ENCODE data around the gene SVOPL.
"Not testable (repeated sequence)": the region's sequence is repeated elsewhere in the genome, so short reads cannot be mapped to it uniquely, and the experiment has no call there.

SVOPL gene, protein sequence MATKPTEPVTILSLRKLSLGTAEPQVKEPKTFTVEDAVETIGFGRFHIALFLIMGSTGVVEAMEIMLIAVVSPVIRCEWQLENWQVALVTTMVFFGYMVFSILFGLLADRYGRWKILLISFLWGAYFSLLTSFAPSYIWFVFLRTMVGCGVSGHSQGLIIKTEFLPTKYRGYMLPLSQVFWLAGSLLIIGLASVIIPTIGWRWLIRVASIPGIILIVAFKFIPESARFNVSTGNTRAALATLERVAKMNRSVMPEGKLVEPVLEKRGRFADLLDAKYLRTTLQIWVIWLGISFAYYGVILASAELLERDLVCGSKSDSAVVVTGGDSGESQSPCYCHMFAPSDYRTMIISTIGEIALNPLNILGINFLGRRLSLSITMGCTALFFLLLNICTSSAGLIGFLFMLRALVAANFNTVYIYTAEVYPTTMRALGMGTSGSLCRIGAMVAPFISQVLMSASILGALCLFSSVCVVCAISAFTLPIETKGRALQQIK

DNA sequence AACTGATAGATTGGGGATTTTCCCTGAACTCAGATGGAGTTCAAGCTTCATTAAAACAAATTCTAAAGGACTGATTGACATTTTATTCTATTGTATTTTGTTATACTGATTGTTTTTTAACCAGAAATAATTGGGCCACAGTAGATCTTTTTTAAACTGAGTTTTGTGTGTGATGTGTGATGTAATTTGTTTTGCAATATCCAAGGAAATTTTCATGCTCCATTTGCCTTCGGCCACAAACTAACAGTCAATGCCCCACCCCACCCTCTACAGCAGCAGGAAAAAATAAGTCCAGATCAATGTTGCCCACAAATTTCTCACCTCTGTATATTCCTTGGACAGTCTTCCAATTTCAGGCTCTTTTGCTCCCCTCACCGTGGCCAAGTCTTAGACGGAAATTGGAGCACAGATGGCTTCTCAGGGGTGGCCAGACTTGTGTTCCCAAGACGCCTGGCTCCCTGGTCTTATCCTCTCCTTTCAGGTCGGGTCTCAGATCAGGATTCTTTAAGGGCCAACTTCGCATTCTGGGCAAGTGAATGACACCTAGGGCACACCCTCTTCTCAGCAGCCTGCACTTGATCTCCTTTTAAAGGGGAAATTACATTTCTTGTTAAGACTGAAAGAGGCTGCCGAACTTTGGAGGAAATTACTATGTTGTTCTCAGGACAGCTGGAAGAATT, at the start of gene SVOPL:
SVOPL (minus strand) TSS at position 506 of the 680 bp plus-strand sequence. CDS start 22,317 bp downstream, outside the sequence.
- no peak for FAIRE-seq

DNA sequence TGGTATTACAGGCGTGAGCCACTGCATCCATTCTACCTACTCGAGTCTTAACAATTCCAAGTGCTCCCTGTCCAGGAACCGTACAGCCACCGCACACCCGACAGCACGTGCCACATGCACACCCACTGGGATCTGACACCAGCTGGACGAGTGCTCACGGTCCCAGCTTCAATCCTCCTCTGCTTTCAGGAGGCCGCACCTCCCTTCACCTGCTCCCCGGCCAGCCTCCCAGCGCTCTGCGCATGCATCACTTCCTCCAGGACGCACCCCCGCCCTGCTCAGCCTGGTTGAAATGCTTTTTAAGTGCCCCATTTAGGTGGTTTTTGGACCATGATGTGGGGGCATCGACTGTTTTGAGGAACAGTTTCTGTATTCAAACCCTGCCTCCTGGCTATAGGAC, 49.3 kb upstream of the SVOPL start:
- DNase-seq (ENCODE audit: insufficient read length, low spot score) (no peak), FAIRE-seq (no peak)
- no peak for TF ChIP-seq POLR2A (IDR thresholded peaks at IDR 0.05; ENCODE audit: low read depth, low read length)

More for the DNA sequence above, at the start of gene SVOPL:
- DNase-seq (ENCODE audit: insufficient read length, low spot score) = no peak
- no peak for TF ChIP-seq POLR2A (IDR thresholded peaks at IDR 0.05; ENCODE audit: low read depth, low read length)

DNA sequence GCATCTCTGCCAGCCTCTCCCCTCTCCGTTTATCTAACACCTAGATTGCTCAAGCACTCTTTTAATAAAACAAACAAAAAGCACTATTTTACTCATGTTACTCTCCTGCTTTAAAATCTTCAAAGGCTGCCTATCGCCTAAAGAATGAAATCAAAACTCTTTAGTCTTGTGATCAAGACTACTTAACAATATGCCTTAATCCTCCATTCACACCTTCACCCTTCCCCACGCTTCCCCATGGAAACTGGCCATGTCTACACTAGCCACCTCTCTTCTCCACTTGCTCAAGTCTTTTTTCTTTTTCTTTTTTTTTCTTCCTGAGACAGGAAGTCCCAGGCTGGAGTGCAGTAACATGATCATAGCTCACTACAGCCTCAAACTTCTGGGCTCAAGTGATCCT, 48.8 kb upstream of the SVOPL start:
- TF ChIP-seq POLR2A (IDR thresholded peaks at IDR 0.05; ENCODE audit: low read depth, low read length) = no peak
- DNase-seq (ENCODE audit: insufficient read length, low spot score) (no peak), FAIRE-seq (no peak)

DNA sequence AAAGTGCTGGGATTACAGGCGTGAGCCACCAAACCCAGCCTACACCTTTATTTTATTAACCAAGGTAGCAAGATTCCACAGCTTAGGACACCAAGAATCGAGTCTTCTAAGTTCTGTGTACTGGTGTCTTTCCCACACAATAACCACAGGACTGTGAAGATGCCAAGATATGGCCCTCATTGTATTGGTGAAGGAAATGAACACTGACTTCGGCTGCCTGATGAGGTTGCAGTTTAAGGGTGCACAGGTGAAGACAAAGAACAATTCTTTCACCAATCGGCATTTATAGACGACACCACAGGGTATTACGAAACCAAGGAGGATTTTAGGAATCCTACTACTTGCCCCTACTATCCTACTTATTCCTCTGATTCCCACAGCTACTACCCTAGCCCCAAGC, 47.5 kb upstream of the SVOPL start:
- DNase-seq (ENCODE audit: insufficient read length, low spot score) (no peak), FAIRE-seq (no peak)
- no peak for TF ChIP-seq POLR2A (IDR thresholded peaks at IDR 0.05; ENCODE audit: low read depth, low read length)

DNA sequence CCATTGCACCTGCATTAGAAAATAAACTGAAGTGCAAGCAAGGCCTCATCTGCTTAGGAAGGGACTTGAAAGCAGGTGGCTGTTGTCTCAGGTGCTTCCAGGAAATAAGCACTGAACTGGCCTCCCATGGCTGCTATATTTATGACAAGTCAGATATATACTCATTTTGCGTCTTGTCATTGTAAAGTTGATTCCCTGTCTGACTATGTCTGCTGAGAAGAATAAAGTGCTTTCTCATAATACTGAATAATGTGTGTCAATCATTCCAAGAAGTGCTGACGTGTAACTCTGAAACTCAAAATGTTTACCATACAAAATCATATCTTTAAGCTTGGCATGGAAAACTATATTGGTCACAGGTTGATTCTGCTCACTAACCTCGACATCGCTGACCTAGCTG, 44.9 kb upstream of the SVOPL start:
- FAIRE-seq = no peak
- no peak for TF ChIP-seq POLR2A (IDR thresholded peaks at IDR 0.05; ENCODE audit: low read depth, low read length)
- no peak for DNase-seq (ENCODE audit: insufficient read length, low spot score)

DNA sequence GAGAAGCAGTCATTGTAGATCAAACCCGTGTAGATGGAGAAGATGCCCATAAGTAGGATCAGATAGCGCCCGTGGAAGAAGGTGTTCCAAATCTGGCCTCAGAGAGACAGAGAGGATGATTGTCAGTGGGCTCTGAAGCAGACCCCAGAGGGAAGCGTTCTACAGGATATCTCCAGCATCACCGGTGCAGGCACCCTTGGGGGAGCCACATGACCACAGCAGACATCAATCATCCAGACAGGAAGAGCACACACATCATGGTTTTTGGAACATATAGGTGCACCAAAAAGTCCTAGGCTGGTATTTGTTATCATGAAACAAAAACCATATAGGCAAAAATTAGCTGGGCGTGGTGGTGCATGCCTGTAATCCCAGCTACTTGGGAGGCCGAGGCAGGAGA, 44.0 kb upstream of the SVOPL start:
- DNase-seq (ENCODE audit: insufficient read length, low spot score) (no peak), FAIRE-seq (no peak)
- no peak for TF ChIP-seq POLR2A (IDR thresholded peaks at IDR 0.05; ENCODE audit: low read depth, low read length)

DNA sequence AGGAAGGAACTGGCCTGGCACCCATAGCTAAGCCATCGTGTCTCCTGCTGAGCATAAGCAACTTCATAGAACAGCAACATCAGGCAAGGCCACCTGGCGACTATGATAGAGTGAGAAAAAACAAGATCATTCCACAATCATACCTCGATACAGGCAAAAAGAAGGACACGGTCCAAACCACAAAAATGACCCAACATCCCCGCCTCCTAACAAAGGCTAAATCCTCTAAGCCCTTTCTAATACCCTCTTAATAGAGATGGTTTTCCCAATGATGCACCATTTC, 40.2 kb upstream of the SVOPL start:
- FAIRE-seq (no peak), DNase-seq (ENCODE audit: insufficient read length, low spot score) (no peak)
- no peak for TF ChIP-seq POLR2A (IDR thresholded peaks at IDR 0.05; ENCODE audit: low read depth, low read length)

DNA sequence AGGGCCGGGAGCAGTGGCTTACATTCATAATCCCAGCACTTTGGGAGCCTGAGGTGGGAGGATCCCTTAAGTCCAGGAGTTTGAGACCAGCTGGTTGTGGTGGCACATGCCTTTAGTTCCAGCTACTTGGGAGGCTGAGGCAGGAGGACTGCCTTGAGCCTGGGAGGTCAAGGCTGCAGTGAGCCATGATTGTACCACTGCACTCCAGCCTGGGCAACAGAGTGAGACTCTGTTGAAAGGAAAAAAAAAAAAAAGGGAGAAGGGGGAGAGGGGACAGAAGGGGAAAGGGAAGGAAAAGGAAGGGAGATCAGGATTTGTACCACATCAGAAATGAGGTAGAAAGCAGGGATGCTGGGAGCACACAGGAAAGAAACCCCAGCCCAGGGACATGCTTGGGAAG, 38.7 kb upstream of the SVOPL start:
- FAIRE-seq (no peak), DNase-seq (ENCODE audit: insufficient read length, low spot score) (no peak)
- TF ChIP-seq POLR2A (IDR thresholded peaks at IDR 0.05; ENCODE audit: low read depth, low read length) = no peak

DNA sequence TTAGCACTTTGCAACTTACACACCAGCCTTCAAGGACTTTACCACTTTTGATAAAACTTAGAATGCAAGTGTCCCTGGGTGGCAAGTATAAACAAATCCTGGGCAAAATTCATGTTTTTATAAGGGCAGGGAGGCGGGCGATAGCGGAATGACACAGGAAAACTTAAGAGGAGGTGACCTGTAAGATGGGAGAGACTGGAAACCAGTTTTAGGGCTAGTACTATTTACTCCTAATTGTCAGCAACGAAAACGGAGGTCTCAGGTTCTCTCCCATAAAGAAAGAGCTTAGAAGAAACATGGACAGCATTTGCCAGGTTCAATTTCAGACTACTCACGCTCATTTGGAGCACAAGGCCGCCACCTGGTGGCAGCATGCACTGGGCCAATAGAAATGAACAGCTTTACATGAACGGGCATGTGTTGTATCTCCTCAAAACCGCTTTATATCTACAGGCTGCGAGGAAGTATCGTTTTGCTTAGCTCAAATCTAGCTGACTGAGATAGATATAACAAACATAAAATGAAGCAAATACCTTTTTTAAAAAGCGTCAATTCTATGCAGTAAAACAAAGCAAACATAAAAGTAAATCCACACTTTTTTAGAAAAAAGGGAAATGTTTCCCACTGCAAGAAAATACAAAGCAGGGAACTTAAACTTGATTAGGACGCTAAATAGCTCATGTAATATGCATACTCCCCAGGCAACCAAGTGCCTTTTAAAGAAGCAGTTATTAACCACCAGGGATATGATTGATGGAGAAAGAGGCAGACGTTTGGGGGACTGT, 37.6 kb upstream of the SVOPL start:
- FAIRE-seq (peak; percentile 71), DNase-seq (ENCODE audit: insufficient read length, low spot score) (peak; percentile 49)
- TF ChIP-seq POLR2A (IDR thresholded peaks at IDR 0.05; ENCODE audit: low read depth, low read length) = no peak

DNA sequence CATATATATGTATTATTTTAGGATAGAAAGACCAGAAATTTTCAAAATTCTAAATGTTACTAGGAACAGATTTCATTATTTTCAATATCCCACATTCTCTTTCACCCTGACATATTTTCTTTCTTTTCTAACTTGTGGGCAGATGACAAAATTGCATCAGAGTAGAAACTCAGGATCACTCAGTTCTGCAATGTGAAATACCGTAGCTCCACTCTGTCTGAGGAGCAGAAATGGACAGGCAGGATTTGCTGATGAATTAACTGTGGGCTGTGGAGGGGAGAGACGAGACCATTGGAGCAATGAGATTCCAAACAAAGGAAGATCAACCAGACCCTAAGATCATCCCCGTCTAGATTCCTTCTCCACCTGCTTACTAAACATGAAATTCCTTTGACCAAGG, 37.0 kb upstream of the SVOPL start:
- FAIRE-seq (no peak), DNase-seq (ENCODE audit: insufficient read length, low spot score) (no peak)
- TF ChIP-seq POLR2A (IDR thresholded peaks at IDR 0.05; ENCODE audit: low read depth, low read length) = no peak

DNA sequence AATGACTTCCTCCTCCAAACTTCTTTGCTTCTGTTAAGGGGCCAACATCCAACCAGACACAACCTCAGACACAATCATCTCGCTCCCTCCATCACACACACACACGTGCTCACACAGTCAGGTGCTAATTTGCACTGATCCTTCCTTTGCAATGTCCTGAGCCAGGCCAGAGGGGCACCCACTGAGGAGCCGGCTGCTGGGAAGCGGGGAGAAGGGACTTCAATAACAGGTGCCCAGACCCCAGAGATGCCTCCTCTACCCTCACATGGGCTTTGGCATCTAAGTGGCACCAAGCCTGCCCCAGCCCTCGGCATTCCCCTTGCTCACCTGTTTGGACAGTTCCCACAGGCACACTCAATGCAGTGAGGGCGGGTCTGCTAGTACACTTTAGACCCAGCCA, 34.2 kb upstream of the SVOPL start:
- TF ChIP-seq POLR2A (IDR thresholded peaks at IDR 0.05; ENCODE audit: low read depth, low read length) = no peak
- DNase-seq (ENCODE audit: insufficient read length, low spot score) (no peak), FAIRE-seq (no peak)

DNA sequence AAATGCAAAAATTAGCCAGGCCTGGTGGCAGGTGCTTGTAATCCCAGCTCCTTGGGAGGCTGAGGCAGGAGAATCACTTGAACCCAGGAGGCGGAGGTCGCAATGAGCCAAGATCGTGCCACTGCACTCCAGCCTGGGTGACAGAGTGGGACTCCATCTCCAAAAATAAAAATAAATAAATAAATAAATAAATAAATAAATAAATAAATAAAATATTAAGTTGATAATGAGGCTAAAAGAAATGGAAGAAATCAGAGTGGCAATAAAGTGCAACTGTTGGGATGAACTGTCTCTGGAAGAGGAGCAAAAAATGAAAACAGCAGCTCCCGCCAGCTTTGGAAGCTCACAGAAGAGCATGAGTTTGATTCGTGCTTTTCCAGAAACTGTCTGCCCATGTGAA, 30.6 kb upstream of the SVOPL start:
- FAIRE-seq = not testable (repeated sequence)

DNA sequence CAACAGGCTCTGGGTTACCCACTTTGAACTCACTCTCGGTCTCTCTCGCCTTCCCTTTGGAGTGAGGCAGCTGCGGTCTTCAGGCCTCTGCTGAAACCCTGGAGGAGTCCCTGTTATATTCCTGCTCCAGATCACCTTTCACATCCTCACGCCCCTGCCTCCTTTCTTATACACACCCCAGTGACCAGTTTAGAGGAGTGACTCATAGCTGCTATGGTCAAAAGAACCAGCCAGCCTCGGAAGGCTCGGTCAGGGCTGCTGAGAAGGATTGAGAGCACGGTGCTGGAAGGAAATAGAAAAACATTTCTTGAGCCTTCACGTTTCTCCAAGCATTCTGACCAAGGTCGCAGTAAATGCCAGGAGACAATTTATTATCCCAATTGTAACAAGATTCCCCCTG, 28.3 kb upstream of the SVOPL start:
- FAIRE-seq (no peak), DNase-seq (ENCODE audit: insufficient read length, low spot score) (no peak)
- no peak for TF ChIP-seq POLR2A (IDR thresholded peaks at IDR 0.05; ENCODE audit: low read depth, low read length)

More for the DNA sequence above, 30.6 kb upstream of the SVOPL start:
- DNase-seq (ENCODE audit: insufficient read length, low spot score) = not testable (repeated sequence)

DNA sequence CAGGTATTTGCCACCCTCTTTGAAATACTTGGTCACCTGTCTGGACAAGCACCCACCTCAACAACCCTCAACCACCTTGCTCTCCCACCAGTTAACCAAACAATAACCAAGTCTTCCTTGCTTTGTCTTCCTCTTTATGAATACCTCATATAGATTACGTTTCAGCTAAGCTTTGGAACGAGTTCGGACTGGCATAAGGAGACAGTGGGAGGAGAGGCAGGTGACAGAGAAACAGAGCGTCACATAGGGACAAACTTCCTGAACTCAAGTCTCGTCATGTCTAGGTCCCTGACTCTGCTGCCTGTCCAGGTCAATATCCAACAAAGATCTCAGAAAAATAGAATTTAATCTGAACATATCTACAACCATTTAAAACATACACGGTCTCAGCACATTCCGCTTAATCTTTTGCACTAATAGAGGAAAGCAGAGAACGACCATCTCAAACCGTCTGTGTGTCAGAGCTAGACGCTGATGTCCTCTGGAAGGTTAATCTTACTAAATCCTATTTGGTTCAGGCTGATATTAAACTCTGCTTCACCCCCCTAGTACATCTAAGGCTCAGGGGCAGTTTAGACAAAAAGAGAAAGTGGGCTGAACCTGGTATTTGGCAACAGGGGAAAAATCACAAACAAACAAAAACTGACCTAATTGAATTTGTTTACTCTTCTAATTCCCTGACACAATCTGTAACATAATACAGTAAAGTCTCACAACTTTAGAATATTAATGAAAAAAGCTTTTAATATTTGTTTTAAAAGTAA, 26.4 kb upstream of the SVOPL start:
- TF ChIP-seq POLR2A (IDR thresholded peaks at IDR 0.05; ENCODE audit: low read depth, low read length) = no peak
- FAIRE-seq (no peak), DNase-seq (ENCODE audit: insufficient read length, low spot score) (no peak)

All from H54 (cell line).